ENCODE data around the gene RPTOR.

Gene RPTOR

DNA sequence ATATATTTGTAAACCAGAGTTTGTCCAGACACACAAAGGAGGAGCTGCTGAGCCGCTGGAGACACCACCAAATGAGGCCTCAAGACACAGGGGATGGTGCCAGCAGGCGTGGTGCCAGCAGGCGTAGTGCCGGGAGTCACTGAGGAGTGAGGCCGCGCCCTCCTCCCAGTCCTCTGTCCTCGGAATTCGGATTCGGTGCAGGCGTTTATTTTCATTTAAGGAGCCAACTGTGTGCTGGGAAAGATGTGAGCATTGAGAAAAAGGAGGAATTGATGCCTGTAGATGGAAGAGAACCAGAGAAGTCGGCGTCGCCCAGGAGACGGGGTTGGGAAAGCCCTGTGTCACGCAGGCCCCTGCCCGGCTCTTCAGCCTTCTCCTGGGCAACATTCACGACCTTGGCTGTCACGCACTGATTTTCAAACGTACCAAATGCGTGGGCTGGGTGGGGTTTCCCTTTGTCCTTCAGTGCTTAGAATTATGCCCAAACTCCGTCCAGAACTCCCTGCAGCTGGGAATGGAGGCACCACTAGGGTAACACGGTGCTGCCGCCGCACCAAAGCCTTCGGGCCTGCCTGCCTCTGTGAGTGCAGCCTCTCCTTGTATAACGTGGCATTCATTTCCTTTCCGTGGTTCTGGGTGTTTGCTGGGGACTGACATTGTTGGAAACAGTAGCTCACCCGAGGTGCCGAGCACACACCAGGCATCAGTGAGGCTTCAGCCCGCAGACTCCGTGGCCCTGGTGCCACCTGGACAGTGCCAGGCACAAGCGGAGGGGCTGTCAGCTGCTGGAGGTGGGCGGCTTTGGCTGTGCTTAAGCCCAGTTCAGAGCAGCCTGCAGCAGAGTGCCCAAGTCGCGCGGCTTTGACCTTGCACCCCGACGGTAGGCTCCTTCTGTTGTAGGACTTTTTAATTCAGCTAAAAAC is 398.0 kb downstream of the RPTOR start:
- no peak for DNase-seq (ENCODE audit: low read depth, low spot score)
- no peak overlapping the region for H3K27ac ChIP-seq

DNA sequence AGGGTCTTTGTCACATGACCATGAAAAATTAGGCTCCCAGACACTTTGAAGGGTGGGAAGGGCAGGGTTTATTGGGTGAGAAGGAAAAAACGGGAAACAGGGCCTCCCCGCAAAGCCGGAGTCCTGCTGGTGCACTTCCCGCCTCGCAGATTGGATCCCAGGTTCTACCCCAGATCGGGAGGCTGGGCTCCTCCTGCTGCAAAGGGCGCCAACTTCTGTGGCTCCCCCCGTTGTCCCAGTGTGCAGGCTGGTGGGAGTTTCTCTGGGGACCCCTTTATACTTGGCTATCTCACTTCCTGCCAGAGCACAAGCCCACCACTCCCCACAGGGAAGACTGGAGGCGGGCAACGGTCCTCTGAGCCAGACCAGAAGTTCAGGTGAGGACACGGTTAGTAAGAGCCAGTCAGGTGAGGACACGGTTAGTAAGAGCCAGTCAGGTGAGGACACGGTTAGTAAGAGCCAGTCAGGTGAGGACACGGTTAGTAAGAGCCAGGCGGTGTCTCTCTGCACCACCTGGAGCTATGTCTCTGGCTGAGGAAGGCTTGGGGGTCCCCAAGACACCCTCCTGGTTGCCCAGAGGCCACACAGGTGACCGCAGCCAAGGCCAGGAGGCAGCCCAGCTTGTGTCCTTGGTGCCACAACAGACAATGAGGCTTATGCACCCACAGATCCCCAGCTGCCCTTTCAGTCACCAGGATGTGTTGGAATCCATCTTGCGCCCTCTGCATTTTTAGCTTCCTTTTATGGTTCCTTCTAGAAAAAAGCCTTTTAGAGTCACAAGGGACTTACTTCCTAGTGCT is 398.9 kb downstream of the RPTOR start:
- H3K27ac ChIP-seq, result no peak overlapping the region
- DNase-seq (ENCODE audit: low read depth, low spot score), result no peak

DNA sequence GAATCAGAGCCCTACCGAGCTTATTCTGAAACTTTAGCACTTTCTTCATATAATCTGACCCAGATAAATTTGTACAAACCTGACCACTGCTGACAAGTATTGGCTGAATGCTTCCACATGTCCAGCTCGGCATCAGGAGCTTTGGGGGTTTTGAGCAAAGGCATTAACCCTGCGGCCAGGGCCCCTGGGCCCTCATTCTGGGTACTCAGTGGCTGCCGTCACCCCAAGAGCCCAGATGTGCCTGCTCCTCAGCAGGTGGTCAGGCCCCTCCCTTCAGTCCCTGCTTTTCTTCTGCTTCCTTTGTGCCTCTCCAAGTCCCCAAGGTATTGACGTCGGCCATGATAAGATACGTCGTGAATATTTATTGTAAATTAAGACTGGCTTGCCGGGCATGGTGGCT is 399.7 kb downstream of the RPTOR start:
- DNase-seq (ENCODE audit: low read depth, low spot score), result no peak
- no peak overlapping the region for H3K27ac ChIP-seq

DNA sequence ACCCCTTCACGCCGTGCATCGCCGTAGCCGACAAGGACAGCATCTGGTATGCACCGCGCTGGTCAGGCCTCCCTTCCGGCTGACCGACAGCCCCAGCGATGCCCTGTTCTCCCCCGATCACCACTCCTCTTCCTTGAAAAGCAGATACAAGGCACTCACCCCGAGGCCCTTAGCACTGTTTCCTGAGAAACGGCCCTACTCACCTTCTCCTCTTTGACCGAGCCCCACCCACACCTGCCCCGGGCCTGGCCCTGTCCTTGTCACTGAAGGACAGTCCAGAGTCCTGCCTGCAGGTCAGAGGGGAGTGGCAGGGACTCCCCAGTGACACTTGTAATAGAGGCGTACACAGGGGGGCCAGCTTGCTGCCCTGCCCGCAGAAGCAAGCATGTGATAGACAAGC is 401.1 kb downstream of the RPTOR start:
- DNase-seq (ENCODE audit: low read depth, low spot score), result no peak

DNA sequence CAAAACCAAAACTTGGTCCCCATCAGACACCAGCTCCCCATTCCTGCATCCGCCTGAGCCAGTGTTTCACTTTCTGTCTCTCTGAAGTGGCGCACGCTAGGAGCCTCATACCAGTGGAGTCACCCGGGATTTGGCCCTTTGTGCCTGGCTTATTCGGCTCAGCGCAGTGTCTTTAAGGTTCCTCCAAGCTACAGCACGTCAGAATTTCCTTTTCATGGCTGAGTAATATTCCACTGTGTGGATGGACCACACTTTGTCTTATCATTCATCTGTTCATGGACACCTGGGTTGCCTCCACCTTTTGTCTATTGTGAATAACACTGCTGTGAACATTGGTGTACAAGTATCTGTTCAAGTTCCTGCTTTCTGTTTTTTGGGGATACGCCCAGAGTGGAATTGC is 401.8 kb downstream of the RPTOR start:
- no peak overlapping the region for H3K27ac ChIP-seq
- no peak for DNase-seq (ENCODE audit: low read depth, low spot score)

More for the DNA sequence above, 401.1 kb downstream of the RPTOR start:
- no peak overlapping the region for H3K27ac ChIP-seq

GRCh38 chr17:80947200-80947940 is 402.7 kb downstream of the RPTOR start:
- H3K27ac ChIP-seq, result no peak overlapping the region
- DNase-seq (ENCODE audit: low read depth, low spot score), result no peak

GRCh38 chr17:80948019-80948975 is 403.7 kb downstream of the RPTOR start:
- no peak for DNase-seq (ENCODE audit: low read depth, low spot score)
- no peak overlapping the region for H3K27ac ChIP-seq

- DNase-seq (ENCODE audit: low read depth, low spot score), result no peak
- H3K27ac ChIP-seq, result no peak overlapping the region
Measured at GRCh38 chr17:80948976-80949450, 404.4 kb downstream of the RPTOR start.

DNA sequence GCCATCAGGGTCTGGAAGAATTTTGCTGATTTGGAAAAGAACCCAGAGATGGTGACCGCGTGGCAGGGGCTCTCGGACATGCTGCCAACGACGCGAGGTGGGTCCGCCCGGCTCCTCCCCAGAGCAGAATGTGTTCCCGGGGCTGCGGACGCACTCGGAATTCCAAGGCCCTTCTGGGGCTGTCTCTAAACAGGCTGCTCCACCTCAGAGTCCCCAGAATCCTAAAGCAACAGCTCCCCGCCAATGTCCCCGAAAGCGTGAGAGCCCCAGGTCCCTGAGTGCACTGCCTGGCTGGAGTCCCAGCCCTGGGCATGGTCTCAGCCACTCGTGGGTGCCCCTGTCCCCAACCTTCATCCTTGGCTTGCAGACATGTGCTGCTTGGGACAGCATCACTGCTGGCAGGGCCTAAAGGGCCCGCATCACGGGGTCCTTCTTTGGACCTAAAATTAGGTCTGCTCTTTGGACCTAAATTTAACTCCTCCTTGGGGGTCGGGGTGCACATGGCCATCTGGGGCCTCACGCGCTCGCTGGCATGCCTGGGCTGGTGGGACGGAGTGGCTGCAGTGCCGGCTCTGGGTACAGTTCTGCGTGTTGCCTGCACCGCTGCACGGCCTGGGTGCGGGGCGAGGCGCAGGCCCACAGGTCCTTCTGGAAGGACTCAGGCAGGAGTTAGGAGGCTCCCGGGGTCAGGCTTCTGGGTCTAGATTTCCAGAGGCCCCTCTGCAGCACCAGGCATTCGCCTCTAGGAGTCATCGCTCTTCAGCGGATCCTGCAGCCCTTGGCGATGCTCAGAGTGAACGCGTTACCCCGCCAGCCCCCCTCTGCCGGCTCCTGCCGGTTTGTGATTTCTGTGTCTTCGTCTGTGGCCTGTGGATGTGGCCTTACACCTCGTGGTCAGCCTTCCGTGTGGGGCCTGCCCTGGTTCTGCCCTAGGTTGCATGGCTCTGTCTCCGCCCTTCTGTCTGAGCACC is 405.1 kb downstream of the RPTOR start:
- no peak overlapping the region for H3K27ac ChIP-seq
- no peak for DNase-seq (ENCODE audit: low read depth, low spot score)

- H3K27ac ChIP-seq, result no peak overlapping the region
- DNase-seq (ENCODE audit: low read depth, low spot score), result no peak
Measured at GRCh38 chr17:80950466-80951120, 406.0 kb downstream of the RPTOR start.

DNA sequence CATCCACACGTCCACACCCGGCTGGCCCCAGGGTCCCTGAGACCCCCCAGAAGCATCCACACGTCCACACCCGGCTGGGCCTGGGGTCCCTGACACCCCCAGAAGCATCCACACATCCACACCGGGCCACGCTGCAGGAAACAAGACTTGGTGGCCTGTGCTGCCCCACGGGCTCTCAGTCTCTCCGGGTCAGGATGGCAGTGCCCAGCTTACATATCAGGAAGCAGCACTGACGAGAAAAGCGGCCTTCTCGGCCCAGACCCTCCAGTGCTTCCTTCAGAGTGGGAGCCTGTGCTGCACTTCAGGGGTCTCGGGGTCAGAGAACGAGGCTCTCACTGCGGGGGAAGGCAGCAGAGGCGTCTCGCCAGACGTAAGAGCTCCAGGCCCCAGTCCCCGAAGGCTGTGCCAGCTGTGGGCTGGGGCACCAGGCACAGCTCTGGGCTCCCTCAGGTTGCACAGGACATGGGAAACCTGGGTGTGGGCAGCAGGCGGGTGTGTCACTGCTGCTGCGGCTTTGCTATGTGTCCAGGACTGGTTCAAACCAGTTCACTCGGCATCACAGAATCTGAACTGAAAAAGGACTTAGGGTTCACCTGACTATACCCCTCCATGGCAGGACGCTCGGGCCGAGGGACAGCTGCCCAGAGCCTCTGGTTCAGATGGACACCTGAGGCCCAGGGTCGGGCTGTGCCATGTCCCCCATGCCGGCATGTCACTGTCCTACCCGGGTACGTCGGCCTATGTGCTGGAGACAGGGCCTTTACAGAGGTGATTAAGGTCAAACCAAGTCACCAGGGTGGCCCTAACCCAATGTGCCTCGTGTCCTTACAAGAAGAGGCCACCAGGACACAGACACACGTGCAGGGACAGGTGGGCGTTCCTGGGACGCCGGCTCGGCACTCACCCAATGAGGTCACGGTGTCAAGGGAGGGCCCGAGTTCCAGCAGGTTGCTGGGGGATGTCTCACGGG is 406.8 kb downstream of the RPTOR start:
- H3K27ac ChIP-seq, result no peak overlapping the region
- DNase-seq (ENCODE audit: low read depth, low spot score), result no peak

- H3K27ac ChIP-seq, result no peak overlapping the region
- DNase-seq (ENCODE audit: low read depth, low spot score), result no peak
Measured at GRCh38 chr17:80952291-80952690, 407.7 kb downstream of the RPTOR start.

DNA sequence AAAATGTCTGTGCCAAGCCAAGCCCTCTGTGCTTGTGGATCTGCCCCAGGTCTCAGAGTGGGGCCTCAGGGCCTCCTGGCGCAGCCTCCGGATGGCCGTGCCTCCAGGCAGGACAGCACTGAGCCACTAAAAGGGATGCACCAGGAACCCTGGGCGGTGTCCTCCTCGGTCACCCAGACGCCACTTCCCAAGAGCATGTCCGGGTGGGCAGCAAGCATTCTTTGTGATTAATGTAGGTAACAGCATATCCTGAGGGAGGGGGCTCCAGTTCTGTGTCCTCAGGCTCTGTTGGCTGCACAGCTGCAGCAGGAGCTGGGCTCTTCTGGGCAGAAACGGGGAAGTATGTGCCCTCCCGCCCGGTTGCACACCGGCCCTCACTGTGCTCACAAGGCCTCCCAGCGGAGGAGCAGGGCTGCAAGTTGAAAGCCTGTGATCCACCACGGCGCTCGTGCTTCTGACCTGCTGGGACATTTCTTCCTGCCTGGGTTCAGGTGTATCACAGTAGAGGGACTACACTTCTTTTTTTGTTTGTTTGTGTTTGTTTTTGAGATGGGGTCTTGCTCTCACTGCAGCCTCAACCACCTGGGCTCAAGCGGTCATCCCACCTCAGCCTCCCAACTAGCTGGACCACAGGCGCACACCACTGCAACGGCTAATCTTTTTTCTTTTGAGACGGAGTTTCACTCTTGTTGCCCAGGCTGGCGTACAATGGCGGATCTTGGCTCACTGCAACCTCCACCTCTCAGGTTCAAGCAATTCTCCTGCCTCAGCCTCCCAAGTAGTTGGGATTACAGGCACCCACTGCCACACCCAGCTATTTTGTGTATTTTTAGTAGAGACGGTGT is 409.1 kb downstream of the RPTOR start:
- DNase-seq (ENCODE audit: low read depth, low spot score), result no peak
- no peak overlapping the region for H3K27ac ChIP-seq

DNA sequence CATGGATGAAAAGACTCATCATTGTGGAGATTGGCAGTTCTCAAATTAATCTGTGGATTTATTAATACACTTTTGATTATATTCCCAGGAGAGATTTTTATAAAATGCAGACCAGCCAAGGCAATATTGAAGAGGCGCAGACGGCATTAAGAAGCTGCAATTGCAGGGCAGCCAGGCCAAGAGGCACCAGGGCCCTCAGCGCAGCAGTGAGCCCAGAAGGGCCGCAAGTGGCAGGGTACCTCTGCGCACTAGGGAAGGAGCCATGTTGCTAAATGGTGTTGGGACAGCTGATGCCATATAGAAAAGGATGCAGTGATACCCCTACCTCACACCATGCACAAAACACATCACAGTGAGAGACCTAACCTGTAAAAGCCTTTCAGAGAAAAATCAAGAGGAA is 410.4 kb downstream of the RPTOR start:
- H3K27ac ChIP-seq, result no peak overlapping the region
- no peak for DNase-seq (ENCODE audit: low read depth, low spot score)

- no peak overlapping the region for H3K27ac ChIP-seq
- no peak for DNase-seq (ENCODE audit: low read depth, low spot score)
Measured at GRCh38 chr17:80955671-80956280, 411.1 kb downstream of the RPTOR start.
